ENCODE data around the gene SLC48A1. TPM values are rescaled to one million over a fixed set of nuclear protein-coding genes. Genes with fewer than 3 reads are reported as not detected.

The SLC48A1 gene
- polyA plus RNA-seq, 1 of the 3 experiments (the other 2 are of a cell fraction) = 7.3 TPM

DNA sequence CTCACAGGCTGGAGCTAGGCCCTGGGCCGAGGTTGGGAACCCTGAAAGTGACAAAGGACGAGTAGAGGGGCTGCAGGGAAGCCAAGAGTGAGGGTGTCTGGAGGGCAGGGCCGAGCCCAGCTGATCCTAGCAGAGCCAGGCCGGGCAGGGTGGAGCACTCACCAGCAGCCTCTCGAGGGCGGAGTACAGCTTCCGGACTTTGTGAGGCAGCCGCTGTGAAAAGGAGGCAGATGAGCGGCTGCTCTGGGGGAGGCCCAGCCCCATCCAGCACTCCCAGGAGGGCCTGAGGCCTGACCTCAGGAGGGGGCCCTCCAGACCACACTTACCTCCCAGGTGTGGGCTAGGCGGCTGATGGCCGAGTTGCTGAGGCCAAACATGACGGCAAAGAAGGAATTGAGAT lies 33.1 kb upstream of the SLC48A1 start:
- H3K9ac ChIP-seq = no peak overlapping the region
- CTCF ChIA-PET = interaction anchor here (4.7 to 43.0 kb wide), 5 partner anchors 17 to 97 kb away, joined by 35 to 1294 read pairs (median 298); partner anchors contain the start of genes ENDOU, RAPGEF3 and SLC48A1

More for the DNA sequence above, 33.1 kb upstream of the SLC48A1 start:
- H3K4me1 ChIP-seq (ENCODE audit: control insufficient read depth in 1 of 2, insufficient read depth in 2 of 2, low read depth in 1 of 2, low read length in 1 of 2) = peaks cover 20 to 63% of the 10 kb centered on the region in 2 experiments; a peak in 3 of 4 replicates
- TF ChIP-seq RFX5 (IDR thresholded peaks at IDR 0.05; ENCODE audit: low read length) (no peak), JUND (IDR thresholded peaks at IDR 0.05) (no peak), TCF12 (IDR thresholded peaks at IDR 0.05) (no peak), EP300 (IDR thresholded peaks at IDR 0.05; ENCODE audit: borderline replicate concordance in 1 of 2, low read depth in 1 of 2, low read length in 1 of 2) (no peak), MXI1 (IDR thresholded peaks at IDR 0.05; ENCODE audit: low read depth, low read length) (no peak), FOXJ3 (CRISPR knock-in tag; IDR thresholded peaks at IDR 0.05) (no peak), NRF1 (IDR thresholded peaks at IDR 0.05; ENCODE audit: low read depth, low read length) (no peak), FOSL2 (IDR thresholded peaks at IDR 0.05; ENCODE audit: borderline replicate concordance, low read depth) (no peak), RXRA (IDR thresholded peaks at IDR 0.05; ENCODE audit: borderline replicate concordance, low read depth) (no peak), TEAD4 (IDR thresholded peaks at IDR 0.05; ENCODE audit: borderline replicate concordance, insufficient read depth) (no peak), EZH2phosphoT487 (IDR thresholded peaks at IDR 0.05; ENCODE audit: borderline replicate concordance, low read depth) (no peak)
- TF ChIP-seq, protein P1, sequence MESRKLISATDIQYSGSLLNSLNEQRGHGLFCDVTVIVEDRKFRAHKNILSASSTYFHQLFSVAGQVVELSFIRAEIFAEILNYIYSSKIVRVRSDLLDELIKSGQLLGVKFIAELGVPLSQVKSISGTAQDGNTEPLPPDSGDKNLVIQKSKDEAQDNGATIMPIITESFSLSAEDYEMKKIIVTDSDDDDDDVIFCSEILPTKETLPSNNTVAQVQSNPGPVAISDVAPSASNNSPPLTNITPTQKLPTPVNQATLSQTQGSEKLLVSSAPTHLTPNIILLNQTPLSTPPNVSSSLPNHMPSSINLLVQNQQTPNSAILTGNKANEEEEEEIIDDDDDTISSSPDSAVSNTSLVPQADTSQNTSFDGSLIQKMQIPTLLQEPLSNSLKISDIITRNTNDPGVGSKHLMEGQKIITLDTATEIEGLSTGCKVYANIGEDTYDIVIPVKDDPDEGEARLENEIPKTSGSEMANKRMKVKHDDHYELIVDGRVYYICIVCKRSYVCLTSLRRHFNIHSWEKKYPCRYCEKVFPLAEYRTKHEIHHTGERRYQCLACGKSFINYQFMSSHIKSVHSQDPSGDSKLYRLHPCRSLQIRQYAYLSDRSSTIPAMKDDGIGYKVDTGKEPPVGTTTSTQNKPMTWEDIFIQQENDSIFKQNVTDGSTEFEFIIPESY (IDR thresholded peaks at IDR 0.05; ENCODE audit: borderline replicate concordance, low read depth) = no peak
- TF ChIP-seq, protein P2, sequence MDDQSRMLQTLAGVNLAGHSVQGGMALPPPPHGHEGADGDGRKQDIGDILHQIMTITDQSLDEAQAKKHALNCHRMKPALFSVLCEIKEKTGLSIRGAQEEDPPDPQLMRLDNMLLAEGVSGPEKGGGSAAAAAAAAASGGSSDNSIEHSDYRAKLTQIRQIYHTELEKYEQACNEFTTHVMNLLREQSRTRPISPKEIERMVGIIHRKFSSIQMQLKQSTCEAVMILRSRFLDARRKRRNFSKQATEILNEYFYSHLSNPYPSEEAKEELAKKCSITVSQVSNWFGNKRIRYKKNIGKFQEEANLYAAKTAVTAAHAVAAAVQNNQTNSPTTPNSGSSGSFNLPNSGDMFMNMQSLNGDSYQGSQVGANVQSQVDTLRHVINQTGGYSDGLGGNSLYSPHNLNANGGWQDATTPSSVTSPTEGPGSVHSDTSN (IDR thresholded peaks at IDR 0.05) = no peak
- TF ChIP-seq, protein P3, sequence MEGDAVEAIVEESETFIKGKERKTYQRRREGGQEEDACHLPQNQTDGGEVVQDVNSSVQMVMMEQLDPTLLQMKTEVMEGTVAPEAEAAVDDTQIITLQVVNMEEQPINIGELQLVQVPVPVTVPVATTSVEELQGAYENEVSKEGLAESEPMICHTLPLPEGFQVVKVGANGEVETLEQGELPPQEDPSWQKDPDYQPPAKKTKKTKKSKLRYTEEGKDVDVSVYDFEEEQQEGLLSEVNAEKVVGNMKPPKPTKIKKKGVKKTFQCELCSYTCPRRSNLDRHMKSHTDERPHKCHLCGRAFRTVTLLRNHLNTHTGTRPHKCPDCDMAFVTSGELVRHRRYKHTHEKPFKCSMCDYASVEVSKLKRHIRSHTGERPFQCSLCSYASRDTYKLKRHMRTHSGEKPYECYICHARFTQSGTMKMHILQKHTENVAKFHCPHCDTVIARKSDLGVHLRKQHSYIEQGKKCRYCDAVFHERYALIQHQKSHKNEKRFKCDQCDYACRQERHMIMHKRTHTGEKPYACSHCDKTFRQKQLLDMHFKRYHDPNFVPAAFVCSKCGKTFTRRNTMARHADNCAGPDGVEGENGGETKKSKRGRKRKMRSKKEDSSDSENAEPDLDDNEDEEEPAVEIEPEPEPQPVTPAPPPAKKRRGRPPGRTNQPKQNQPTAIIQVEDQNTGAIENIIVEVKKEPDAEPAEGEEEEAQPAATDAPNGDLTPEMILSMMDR (IDR thresholded peaks at IDR 0.05) = no peak
- TF ChIP-seq, protein P4, sequence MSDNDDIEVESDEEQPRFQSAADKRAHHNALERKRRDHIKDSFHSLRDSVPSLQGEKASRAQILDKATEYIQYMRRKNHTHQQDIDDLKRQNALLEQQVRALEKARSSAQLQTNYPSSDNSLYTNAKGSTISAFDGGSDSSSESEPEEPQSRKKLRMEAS (IDR thresholded peaks at IDR 0.05; ENCODE audit: low read depth) = no peak
- H3K27ac ChIP-seq (ENCODE audit: low read depth in 2 of 2, low read length in 1 of 2) = no peak overlapping the region
- H3K4me3 ChIP-seq (ENCODE audit: low read depth in 2 of 2, low read length in 1 of 2) = no peak overlapping the region
- H3F3A ChIP-seq (replicated peaks; ENCODE audit: insufficient read depth) = no peaks in the 10 kb centered on the region
- 71% methylated on average over 7 of the region's 12 CpGs for WGBS (ENCODE audit: low lambda C conversion rate)
- H3K36me3 ChIP-seq (replicated peaks in 1 of 2; ENCODE audit: control insufficient read depth in 1 of 2, insufficient read depth in 2 of 2, low read length in 1 of 2) = no peaks in the 10 kb centered on the region
- no peaks in the 10 kb centered on the region for H3K27me3 ChIP-seq (ENCODE audit: insufficient read depth)
- no peaks in the 10 kb centered on the region for H3K9me2 ChIP-seq
- no peaks in the 10 kb centered on the region for H4K20me1 ChIP-seq (ENCODE audit: insufficient read depth)
- DNase-seq = no peak
- H3K4me2 ChIP-seq = no peak overlapping the region
- POLR2A ChIA-PET = no interaction called here
- H3K79me2 ChIP-seq (ENCODE audit: insufficient read depth) = no peaks in the 10 kb centered on the region
- H2AFZ ChIP-seq (ENCODE audit: low read depth) = no peak overlapping the region
- H3K9me3 ChIP-seq = no peaks in the 10 kb centered on the region

All from SK-N-SH (cell line).